GM12878 (cell line): ENCODE measurements around the gene MELTF. TPM values are rescaled to one million over a fixed set of nuclear protein-coding genes. Genes with fewer than 3 reads are reported as not detected.

Experiments used
- ATAC-seq: fragments of 200-7000 bp; cut with Tn5 transposase; 3 replicates; pipeline ENCODE4 v1.9.1; 2020; ENCODE audit warnings: mild to moderate bottlenecking, moderate library complexity
- BruUV-seq: library from RNA; stranded (reverse); fragments of 400-500 nt; replicated peaks from 2 replicates; lab custom pipeline; 2021; lab: Mats Ljungman, UMichigan
- CTCF ChIA-PET: fragments of 300-600 bp; sonication (Branson Sonifier 250); formaldehyde crosslinking; extraction: SDS; loops from one replicate; lab custom pipeline; 2021; ENCODE audit warnings: inconsistent platforms; lab: Yijun Ruan, JAX
- POLR2A ChIA-PET: fragments of 350-600 bp; formaldehyde crosslinking; extraction: SDS; loops from one replicate; lab custom pipeline; 2021; ENCODE audit warnings: inconsistent platforms; lab: Charles Lee
- RAD21 ChIA-PET: fragments of 300-600 bp; sonication (Branson Sonifier 250); formaldehyde crosslinking; loops from one replicate; lab custom pipeline; 2023; ENCODE audit warnings: antibody characterized with exemption; ENCODE audit not compliant: unreplicated experiment; lab: Charles Lee
- SMC1A ChIA-PET: fragments of 300-600 bp; sonication (Branson Sonifier 250); formaldehyde crosslinking; loops from one replicate; lab custom pipeline; 2023; ENCODE audit not compliant: unreplicated experiment, uncharacterized antibody; lab: Charles Lee
- DNase-seq: peaks from one replicate; pipeline ENCODE4 v3.0.0-alpha.2; 2011; ENCODE audit warnings: low read depth, low spot score
- FAIRE-seq: peaks from 3 replicates; lab custom pipeline; 2011; peaks lifted over from hg19 to GRCh38; lab: Jason Lieb, UNC
- H2AFZ ChIP-seq: 2 replicates; pipeline ENCODE4 v1.6.0; 2011; ENCODE audit warnings: low read depth, low read length, control low read depth; ENCODE audit not compliant: control insufficient read depth
- H3K27ac ChIP-seq: 2 replicates; pipeline ENCODE4 v1.5.1; 2011; ENCODE audit warnings: control low read depth; ENCODE audit not compliant: control insufficient read depth, insufficient read depth
- H3K27me3 ChIP-seq, 2 experiments: replicated peaks in 1 of 2; 2 replicates each; pipeline versions ENCODE4 v1.6.0 to v1.6.1; 2011; ENCODE audit warnings: low read length in 1 of 2; ENCODE audit not compliant: control insufficient read depth in 2 of 2, insufficient read depth in 2 of 2
- H3K36me3 ChIP-seq, 2 experiments: 2 replicates each; pipeline ENCODE4 v1.5.1; 2011; ENCODE audit warnings: low read length in 1 of 2; ENCODE audit not compliant: control insufficient read depth in 2 of 2, insufficient read depth in 2 of 2
- H3K4me1 ChIP-seq: 2 replicates; pipeline ENCODE4 v1.6.1; 2011; ENCODE audit warnings: mild to moderate bottlenecking, low read length, moderate library complexity, mixed read lengths; ENCODE audit not compliant: control insufficient read depth, insufficient read depth
- H3K4me2 ChIP-seq: 2 replicates; pipeline ENCODE4 v1.6.0; 2011; ENCODE audit warnings: control low read depth; ENCODE audit not compliant: control insufficient read depth, insufficient read depth
- H3K4me3 ChIP-seq: fragments of 200-600 bp; sonication (generic); 2 replicates; pipeline ENCODE4 v1.5.1; 2016
- H3K79me2 ChIP-seq: 2 replicates; pipeline ENCODE4 v1.6.0; 2011; ENCODE audit warnings: low read length; ENCODE audit not compliant: control insufficient read depth, insufficient read depth
- H3K9ac ChIP-seq: 2 replicates; pipeline ENCODE4 v1.8.0; 2011; ENCODE audit warnings: low read length, control low read depth, mixed read lengths; ENCODE audit not compliant: control insufficient read depth, insufficient read depth
- H3K9me3 ChIP-seq: replicated peaks from 3 replicates; pipeline ENCODE4 v1.5.1; 2011; ENCODE audit warnings: mild to moderate bottlenecking, low read length; ENCODE audit not compliant: control insufficient read depth, insufficient read depth
- H4K20me1 ChIP-seq: 2 replicates; pipeline ENCODE4 v1.6.0; 2011; ENCODE audit not compliant: control insufficient read depth, insufficient read depth
- CEBPB ChIP-seq, 2 experiments: fragments of 150-350 bp in 1 of 2; IDR thresholded peaks; 2 replicates each; pipeline ENCODE4 v1.6.1; 2012 to 2014; ENCODE audit warnings: low read depth in 2 of 2, low read length in 2 of 2, borderline replicate concordance in 1 of 2, inconsistent platforms in 1 of 2
- HDAC2 ChIP-seq: fragments of 200-600 bp; sonication (generic); IDR thresholded peaks from 2 replicates; pipeline ENCODE4 v1.6.1; 2017
- KLF5 ChIP-seq: fragments of 450-650 bp; IDR thresholded peaks from 2 replicates; pipeline ENCODE4 v1.6.1; 2014; ENCODE audit warnings: mild to moderate bottlenecking; ENCODE audit not compliant: partially characterized antibody
- MYB ChIP-seq: fragments of 150-350 bp; IDR thresholded peaks from 2 replicates; pipeline ENCODE4 v1.6.1; 2014; ENCODE audit warnings: mild to moderate bottlenecking, low read depth, low read length, borderline replicate concordance
- POLR2A ChIP-seq: IDR thresholded peaks from 2 replicates; pipeline ENCODE4 v1.6.1; 2011; ENCODE audit warnings: low read depth, mild to moderate bottlenecking, low read length
- RAD21 ChIP-seq: IDR thresholded peaks from 2 replicates; pipeline ENCODE4 v1.6.1; 2011; ENCODE audit warnings: mild to moderate bottlenecking, low read depth, low read length, moderate library complexity; ENCODE audit not compliant: insufficient read depth
- RAD51 ChIP-seq: fragments of 450-650 bp; IDR thresholded peaks from 2 replicates; pipeline ENCODE4 v1.6.1; 2016; ENCODE audit warnings: moderate library complexity, mild to moderate bottlenecking, inconsistent platforms
- RELA ChIP-seq: fragments of 450-650 bp; IDR thresholded peaks from 2 replicates; pipeline ENCODE4 v1.8.0; 2014; ENCODE audit warnings: borderline replicate concordance; ENCODE audit not compliant: partially characterized antibody
- SREBF2 ChIP-seq: IDR thresholded peaks from 2 replicates; pipeline ENCODE4 v1.6.1; 2012; ENCODE audit warnings: mild to moderate bottlenecking, low read length
- SUPT20H ChIP-seq: IDR thresholded peaks from 2 replicates; pipeline ENCODE4 v1.6.1; 2011; ENCODE audit warnings: low read depth, mild to moderate bottlenecking, low read length, moderate library complexity, borderline replicate concordance; ENCODE audit not compliant: control insufficient read depth
- TCF3 ChIP-seq: IDR thresholded peaks from 2 replicates; pipeline ENCODE4 v1.6.1; 2012; ENCODE audit warnings: low read depth, mild to moderate bottlenecking, low read length, borderline replicate concordance; ENCODE audit not compliant: insufficient read depth
- TCF7 ChIP-seq: IDR thresholded peaks from 2 replicates; pipeline ENCODE4 v1.6.1; 2014; ENCODE audit warnings: antibody characterized with exemption, borderline replicate concordance
- ZNF622 ChIP-seq: fragments of 450-650 bp; IDR thresholded peaks from 2 replicates; pipeline ENCODE4 v1.6.1; 2017; ENCODE audit warnings: mild to moderate bottlenecking, inconsistent platforms
- ZSCAN29 ChIP-seq: fragments of 450-650 bp; IDR thresholded peaks from 2 replicates; pipeline ENCODE4 v1.6.1; 2017; ENCODE audit warnings: mild to moderate bottlenecking, moderate library complexity
- WGBS: methylation state at CpG from one replicate; pipeline ENCODE4 v1.1.6; 2016; ENCODE audit warnings: low lambda C conversion rate; ENCODE audit not compliant: insufficient replicate concordance, insufficient coverage; ENCODE audit errors: missing lambda C conversion rate; 5-methylcytosine and 5-hydroxymethylcytosine counted together
- in situ Hi-C: fragments of 300-500 bp; cut with MboI; formaldehyde crosslinking; loops from 9 replicates; pipeline ENCODE4 v1.14.3; 2018; ENCODE audit warnings: mixed read lengths
- intact Hi-C: fragments of 100-400 bp; cut with micrococcal nuclease; formaldehyde crosslinking; loops from one replicate; pipeline ENCODE4 v1.14.2; 2022; ENCODE audit not compliant: unreplicated experiment
- polyA plus RNA-seq, 11 experiments: library from polyadenylated mRNA; depleted of rRNA in 4 of 11; unstranded in 6 of 11; stranded (reverse) in 5 of 11; fragments of >200 nt; fragmentation: Nextera tagmentation in 4 of 11; fragmentation: Illumina TruSeq in 1 of 11; extraction: Ambion mirVana in 4 of 11; extraction: Trizol in 1 of 11; gene quantifications; 1 replicate in 1 of 11; 2 replicates in 10 of 11; pipeline versions ENCODE4 v1.2.1 to v1.2.3, GENCODE V29; 2011 to 2016; ENCODE audit warnings: inconsistent platforms in 2 of 11, missing spikeins in 2 of 11, low read depth in 1 of 11
- total RNA-seq, 4 experiments: library from RNA; depleted of rRNA in 3 of 4; stranded (reverse); fragments of >200 nt in 3 of 4; fragmentation: Illumina TruSeq in 1 of 4; extraction: Trizol in 1 of 4; gene quantifications; 2 replicates each; pipeline versions ENCODE4 v1.2.1 to v1.2.3, GENCODE V29; 2013 to 2021
- TF ChIP-seq, protein P1 (sequence below): IDR thresholded peaks from 2 replicates; pipeline ENCODE4 v1.6.1; 2012; ENCODE audit warnings: low read length, inconsistent platforms
- TF ChIP-seq, protein P2 (sequence below): IDR thresholded peaks from 2 replicates; pipeline ENCODE4 v1.6.1; 2011; ENCODE audit warnings: borderline replicate concordance, low read depth, mild to moderate bottlenecking, moderate library complexity, low read length; ENCODE audit not compliant: insufficient read depth, poor library complexity, severe bottlenecking
- TF ChIP-seq, protein P3 (sequence below): IDR thresholded peaks from 2 replicates; pipeline ENCODE4 v1.6.1; 2011; ENCODE audit warnings: low read depth, low read length, improper control_type of control experiment, borderline replicate concordance

Gene MELTF
- total and polyA plus RNA-seq, 10 of the 15 experiments (the other 5 are each of a cell fraction or from before 2014, with no cell fraction given) = 0.55 to 49.1 (median 11.1) TPM

DNA sequence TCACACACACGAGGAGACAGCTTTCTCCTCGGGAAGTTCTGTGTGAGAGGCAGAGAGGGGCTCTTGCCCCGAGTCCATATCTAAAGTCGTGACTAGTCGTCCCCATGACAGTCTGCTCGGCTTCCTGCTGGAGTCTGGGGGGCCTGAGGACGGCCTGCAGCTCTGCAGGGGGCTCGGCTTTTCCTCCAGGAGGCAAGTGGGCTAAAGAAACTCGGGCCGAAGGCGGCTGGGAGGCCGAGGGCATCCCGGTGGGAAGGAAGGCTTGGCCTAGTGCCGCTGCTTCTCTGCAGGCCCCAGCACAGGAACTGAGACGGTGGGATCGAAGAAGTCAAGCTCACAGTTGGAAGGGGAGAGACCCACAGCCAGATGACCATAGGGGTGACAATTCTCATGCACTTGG is 35.6 kb downstream of the MELTF start:
- in situ Hi-C loops (loop anchor here (25.0 kb wide), 1 partner anchor 518 kb away; no protein-coding TSS in a partner anchor), intact Hi-C loops (no loop called here)
- 50% methylated on average over 14 of the region's 16 CpGs for WGBS
- ChIA-PET POLR2A (no interaction called here), CTCF (interaction anchor here (1.1 kb wide), 1 partner anchor 35 kb away, joined by 3 read pairs; no protein-coding TSS in a partner anchor), SMC1A (interaction anchor here (1.0 to 1.2 kb wide), 2 partner anchors 35 to 139 kb away, joined by 3 read pairs; partner anchors contain the start of gene MELTF), RAD21 (no interaction called here)
- no peak overlapping the region for H3K9ac ChIP-seq
- H4K20me1 ChIP-seq = no peaks in the 10 kb centered on the region
- H3K79me2 ChIP-seq = no peaks in the 10 kb centered on the region
- no peak overlapping the region for H3K4me3 ChIP-seq
- TF ChIP-seq POLR2A (no peak), TCF3 (no peak), CEBPB (IDR thresholded peaks at IDR 0.05; ENCODE audit: borderline replicate concordance in 1 of 2, low read depth in 2 of 2, low read length in 2 of 2) (no peak), RELA (no peak), SUPT20H (no peak), RAD21 (no peak), TCF7 (no peak), HDAC2 (no peak), ZNF622 (no peak), RAD51 (no peak), ZSCAN29 (no peak), MYB (no peak), SREBF2 (no peak), KLF5 (no peak)
- TF ChIP-seq, protein P1, sequence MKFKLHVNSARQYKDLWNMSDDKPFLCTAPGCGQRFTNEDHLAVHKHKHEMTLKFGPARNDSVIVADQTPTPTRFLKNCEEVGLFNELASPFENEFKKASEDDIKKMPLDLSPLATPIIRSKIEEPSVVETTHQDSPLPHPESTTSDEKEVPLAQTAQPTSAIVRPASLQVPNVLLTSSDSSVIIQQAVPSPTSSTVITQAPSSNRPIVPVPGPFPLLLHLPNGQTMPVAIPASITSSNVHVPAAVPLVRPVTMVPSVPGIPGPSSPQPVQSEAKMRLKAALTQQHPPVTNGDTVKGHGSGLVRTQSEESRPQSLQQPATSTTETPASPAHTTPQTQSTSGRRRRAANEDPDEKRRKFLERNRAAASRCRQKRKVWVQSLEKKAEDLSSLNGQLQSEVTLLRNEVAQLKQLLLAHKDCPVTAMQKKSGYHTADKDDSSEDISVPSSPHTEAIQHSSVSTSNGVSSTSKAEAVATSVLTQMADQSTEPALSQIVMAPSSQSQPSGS = no peak
- TF ChIP-seq, protein P2, sequence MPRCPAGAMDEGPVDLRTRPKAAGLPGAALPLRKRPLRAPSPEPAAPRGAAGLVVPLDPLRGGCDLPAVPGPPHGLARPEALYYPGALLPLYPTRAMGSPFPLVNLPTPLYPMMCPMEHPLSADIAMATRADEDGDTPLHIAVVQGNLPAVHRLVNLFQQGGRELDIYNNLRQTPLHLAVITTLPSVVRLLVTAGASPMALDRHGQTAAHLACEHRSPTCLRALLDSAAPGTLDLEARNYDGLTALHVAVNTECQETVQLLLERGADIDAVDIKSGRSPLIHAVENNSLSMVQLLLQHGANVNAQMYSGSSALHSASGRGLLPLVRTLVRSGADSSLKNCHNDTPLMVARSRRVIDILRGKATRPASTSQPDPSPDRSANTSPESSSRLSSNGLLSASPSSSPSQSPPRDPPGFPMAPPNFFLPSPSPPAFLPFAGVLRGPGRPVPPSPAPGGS = no peak
- TF ChIP-seq, protein P3, sequence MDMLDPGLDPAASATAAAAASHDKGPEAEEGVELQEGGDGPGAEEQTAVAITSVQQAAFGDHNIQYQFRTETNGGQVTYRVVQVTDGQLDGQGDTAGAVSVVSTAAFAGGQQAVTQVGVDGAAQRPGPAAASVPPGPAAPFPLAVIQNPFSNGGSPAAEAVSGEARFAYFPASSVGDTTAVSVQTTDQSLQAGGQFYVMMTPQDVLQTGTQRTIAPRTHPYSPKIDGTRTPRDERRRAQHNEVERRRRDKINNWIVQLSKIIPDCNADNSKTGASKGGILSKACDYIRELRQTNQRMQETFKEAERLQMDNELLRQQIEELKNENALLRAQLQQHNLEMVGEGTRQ = no peak
- no peaks in the 10 kb centered on the region for H3K36me3 ChIP-seq
- H3K9me3 ChIP-seq = no peaks in the 10 kb centered on the region
- no TSS peak for BruUV-seq
- no peaks in the 10 kb centered on the region for H3K27me3 ChIP-seq
- no peak overlapping the region for H3K4me2 ChIP-seq
- H2AFZ ChIP-seq = no peak overlapping the region
- H3K27ac ChIP-seq = no peak overlapping the region
- H3K4me1 ChIP-seq = no peaks in the 10 kb centered on the region
- DNase-seq = no peak
- no peak for ATAC-seq
- FAIRE-seq = no peak
